Right ventricle myocardium superior (tissue), 1 donor: ENCODE measurements around the gene ERVV-1. TPM values are rescaled to one million over a fixed set of nuclear protein-coding genes. Genes with fewer than 3 reads are reported as not detected.
"Not testable (repeated sequence)": the region's sequence is repeated elsewhere in the genome, so short reads cannot be mapped to it uniquely, and the experiment has no call there.

Experiments used
- ATAC-seq: fragments of 200-7000 bp; cut with Tn5 transposase; one replicate; pipeline ENCODE4 v1.9.1; 2020; ENCODE audit warnings: mild to moderate bottlenecking; ENCODE audit not compliant: poor library complexity
- DNase-seq: peaks from one replicate; pipeline ENCODE4 v3.0.0-alpha.2; 2020
- intact Hi-C: fragments of 100-400 bp; cut with DNase I; formaldehyde crosslinking; loops from one replicate; pipeline ENCODE4 v1.11.2; 2022
- total RNA-seq: library from RNA; stranded (reverse); fragmentation: NEBNext Ultra II Directional; extraction: Animal tissue kit (Norgen Biotek cat#: 25700); gene quantifications from one replicate; pipeline ENCODE4 v1.2.1, GENCODE V29; 2021
- donor health status: DM: no; HTN: yes; CAD: no; lungs with severe emphysema.

ERVV-1 gene
- total RNA-seq, 1 donor from 2014 or later, result not detected

- DNase-seq (no peak), ATAC-seq (no peak)
- intact Hi-C loops, result no loop called here
Observed at GRCh38 chr19:53012006-53012405, 1.7 kb upstream of the ERVV-1 start.

- DNase-seq (no peak), ATAC-seq (no peak)
- intact Hi-C loops, result no loop called here
Observed at GRCh38 chr19:53015159-53015558, 1.4 kb downstream of the ERVV-1 start.

DNA sequence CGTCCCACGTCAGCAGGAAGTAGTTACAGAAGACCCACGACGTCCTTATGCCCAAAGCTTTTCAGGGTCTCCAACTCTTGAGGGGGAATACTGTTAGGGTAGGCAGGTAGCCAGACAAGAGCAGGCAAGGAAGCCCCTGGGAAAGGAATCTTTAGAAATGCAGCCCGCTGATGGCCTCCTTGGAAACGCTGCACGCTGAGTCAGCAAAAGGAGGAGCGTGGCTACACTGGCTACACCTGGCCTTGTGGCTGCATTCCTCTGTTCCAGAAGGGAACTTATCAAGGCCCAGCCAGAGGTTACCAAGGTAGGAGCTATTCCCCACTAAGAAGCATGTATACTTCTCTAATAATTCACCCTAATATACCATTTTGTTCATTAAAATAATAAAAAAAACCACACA lies 2.0 kb downstream of the ERVV-1 start:
- intact Hi-C loops, result no loop called here
- ATAC-seq, result no peak
- DNase-seq, result no peak

- intact Hi-C loops, result no loop called here
- DNase-seq (no peak), ATAC-seq (no peak)
Observed at GRCh38 chr19:53019684-53020083, 6.0 kb downstream of the ERVV-1 start.

DNA sequence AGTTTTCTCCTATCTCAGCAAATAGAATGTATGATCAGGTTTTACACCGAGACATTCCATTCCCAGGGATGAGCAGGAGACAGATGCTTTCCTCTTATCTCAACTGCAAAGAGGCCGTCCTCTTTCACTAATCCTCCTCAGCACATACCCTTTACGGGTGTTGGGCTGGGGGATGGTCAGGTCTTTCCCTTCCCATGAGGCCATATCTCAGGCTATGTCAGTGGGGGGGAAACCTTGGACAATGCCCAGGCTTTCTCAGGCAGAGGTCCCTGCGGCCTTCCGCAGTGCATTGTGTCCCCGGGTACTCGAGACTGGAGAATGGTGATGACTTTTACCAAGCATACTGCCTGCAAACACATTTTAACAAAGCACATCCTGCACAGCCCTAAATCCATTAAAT lies 14.6 kb downstream of the ERVV-1 start:
- intact Hi-C loops, ATAC-seq, DNase-seq: not testable (repeated sequence)

DNA sequence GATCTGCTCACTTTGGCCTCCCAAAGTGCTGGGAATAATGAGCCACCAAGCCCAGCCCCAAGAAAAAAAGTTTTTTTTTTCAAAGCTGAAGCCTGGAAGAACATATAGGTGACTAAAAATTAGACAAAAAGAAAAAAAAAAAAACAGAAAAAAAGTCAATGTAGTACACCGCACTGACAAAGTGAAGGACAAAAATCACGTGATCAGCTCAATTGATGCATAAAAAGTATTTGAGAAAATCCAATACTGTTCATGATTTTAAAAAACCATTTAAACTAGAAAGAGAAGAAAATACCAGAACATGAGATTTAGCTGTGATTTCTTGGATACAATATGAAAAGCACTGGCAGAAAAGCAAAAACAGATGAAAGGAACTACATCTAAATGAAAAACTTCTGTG lies 20.3 kb downstream of the ERVV-1 start:
- DNase-seq (no peak), ATAC-seq (no peak)
- intact Hi-C loops, result no loop called here

DNA sequence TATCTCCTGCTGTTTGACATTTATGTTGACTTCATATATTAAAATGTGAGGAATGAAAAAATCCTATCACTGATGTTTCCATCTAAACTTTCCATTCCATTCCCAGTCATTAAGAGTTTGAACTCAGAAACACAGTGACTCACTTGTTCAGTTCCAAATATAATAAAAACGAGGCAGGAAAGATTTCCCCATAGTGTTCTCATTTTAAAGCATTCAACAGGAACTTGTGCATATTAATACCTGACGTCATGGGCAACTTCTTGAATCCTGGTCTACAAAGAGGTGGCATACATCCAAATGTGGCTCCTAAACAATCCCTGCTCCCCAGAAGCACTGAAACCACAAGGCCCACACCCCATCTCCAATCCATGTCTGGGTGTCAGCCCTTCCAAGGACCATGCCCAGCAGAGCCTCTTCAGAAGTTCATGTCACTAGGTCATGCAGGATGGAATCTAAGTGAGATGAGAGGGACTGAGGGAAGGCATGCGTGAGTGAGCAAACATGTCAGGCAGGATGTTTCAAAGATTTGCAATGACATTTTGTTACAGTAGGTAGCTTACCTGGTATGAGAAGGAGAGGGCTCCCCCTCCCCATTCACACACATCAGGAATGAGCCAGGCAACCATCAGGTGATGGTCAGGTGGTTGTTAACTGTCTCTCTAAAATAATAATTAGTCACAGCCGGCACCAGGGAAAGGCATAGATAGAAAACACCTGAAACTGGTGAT lies 21.4 kb downstream of the ERVV-1 start:
- DNase-seq (no peak), ATAC-seq (no peak)
- intact Hi-C loops, result no loop called here

- ATAC-seq (peak; percentile 67), DNase-seq (peak; percentile 48)
Observed at GRCh38 chr19:53037101-53038097, 23.7 kb downstream of the ERVV-1 start.

GRCh38 chr19:53041366-53041765 lies 27.6 kb downstream of the ERVV-1 start:
- ATAC-seq, result no peak
- intact Hi-C loops, result no loop called here
- DNase-seq, result no peak

More at GRCh38 chr19:53037101-53038097, 23.7 kb downstream of the ERVV-1 start:
- intact Hi-C loops, result no loop called here

GRCh38 chr19:53045536-53045935 lies 31.8 kb downstream of the ERVV-1 start:
- ATAC-seq (no peak), DNase-seq (no peak)
- intact Hi-C loops, result no loop called here

- DNase-seq (no peak), ATAC-seq (no peak)
- intact Hi-C loops, result no loop called here
Observed at GRCh38 chr19:53047379-53047778, 33.7 kb downstream of the ERVV-1 start.

GRCh38 chr19:53055117-53055516 lies 41.4 kb downstream of the ERVV-1 start:
- intact Hi-C loops, result no loop called here
- DNase-seq, result no peak
- ATAC-seq, result no peak

- intact Hi-C loops, result no loop called here
- ATAC-seq (peak; percentile 94), DNase-seq (peak; percentile 70)
Observed at GRCh38 chr19:53057904-53058580, 44.3 kb downstream of the ERVV-1 start.

Other genes with a start within 250 kb of the ERVV-1 start
- gene ZNF600, start 227.1 kb upstream of the ERVV-1 start, total RNA-seq, result 2.6 TPM
- 7.5 TPM for gene ZNF28, start 192.3 kb upstream of the ERVV-1 start, total RNA-seq
- 7.6 TPM for gene ZNF468, start 156.3 kb upstream of the ERVV-1 start, total RNA-seq
- 7.7 TPM for gene ZNF320, start 116.3 kb upstream of the ERVV-1 start, total RNA-seq
- 1.7 TPM for gene ZNF888, start 90.5 kb upstream of the ERVV-1 start, total RNA-seq
- gene ZNF816, start 51.0 kb upstream of the ERVV-1 start, total RNA-seq, result 4.7 TPM
- not detected for gene ERVV-2, start 30.8 kb downstream of the ERVV-1 start, total RNA-seq
- 15.7 TPM for gene ZNF160, start 89.5 kb downstream of the ERVV-1 start, total RNA-seq
- gene ZNF415, start 119.0 kb downstream of the ERVV-1 start, total RNA-seq, result 17.8 TPM
- gene ZNF347, start 145.1 kb downstream of the ERVV-1 start, total RNA-seq, result 5.8 TPM
- gene ZNF665, start 179.4 kb downstream of the ERVV-1 start, total RNA-seq, result 1.3 TPM
- gene ZNF677, start 241.0 kb downstream of the ERVV-1 start, total RNA-seq, result 21.1 TPM
- not detected for gene VN1R2, start 244.4 kb downstream of the ERVV-1 start, total RNA-seq